Gastroesophageal sphincter (tissue), 3 donors: Measurements from ENCODE around the gene PDXK.

ENCODE experiments used
- POLR2AphosphoS5 ChIP-seq: sonication (generic); formaldehyde crosslinking; IDR thresholded peaks from one replicate; pipeline ENCODE4 v1.6.1; 2017; ENCODE audit warnings: antibody characterized with exemption
- TF ChIP-seq, protein P1 (sequence below), 4 experiments: fragments of 200-600 bp in 2 of 4; fragments of 450-650 bp in 2 of 4; sonication (generic) in 1 of 4; IDR thresholded peaks; one replicate each; pipeline ENCODE4 v1.5.1; 2017 to 2019; ENCODE audit warnings: antibody characterized with exemption in 4 of 4, mild to moderate bottlenecking in 2 of 4, moderate library complexity in 2 of 4

DNA sequence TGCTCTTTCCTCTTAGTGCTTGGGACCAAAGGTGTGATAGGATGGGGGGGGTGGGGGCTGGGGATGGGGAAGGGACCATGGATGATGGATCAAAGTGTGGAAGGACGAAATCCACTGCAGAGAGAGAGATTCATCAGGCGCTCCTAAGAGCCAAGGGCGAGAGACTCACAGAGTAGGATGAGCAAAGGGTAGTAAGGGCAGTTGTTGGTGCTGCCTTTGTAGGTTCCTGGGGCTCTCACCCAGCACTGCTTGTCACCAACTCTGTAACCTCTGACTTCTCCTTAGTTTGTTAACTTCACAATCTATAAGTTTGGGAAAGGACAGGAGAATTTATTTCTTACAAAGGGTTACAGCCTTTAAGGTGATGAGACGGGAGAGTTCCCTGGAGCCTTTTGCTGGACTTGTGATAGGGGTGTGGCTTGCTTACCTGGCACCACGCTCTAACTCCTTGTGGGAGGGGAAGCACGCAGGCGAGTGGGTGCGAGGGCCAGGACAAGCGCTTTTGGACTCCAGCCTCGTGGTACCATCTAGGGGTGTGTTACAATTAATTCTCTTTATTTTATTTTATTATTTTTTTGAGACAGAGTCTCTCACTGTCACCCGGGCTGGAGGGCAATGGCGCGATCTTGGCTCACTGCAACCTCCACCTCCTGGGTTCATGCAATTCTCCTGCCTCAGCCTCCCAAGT is 1.6 kb upstream of the PDXK start:
- no peak for TF ChIP-seq POLR2AphosphoS5
- TF ChIP-seq, protein P1, sequence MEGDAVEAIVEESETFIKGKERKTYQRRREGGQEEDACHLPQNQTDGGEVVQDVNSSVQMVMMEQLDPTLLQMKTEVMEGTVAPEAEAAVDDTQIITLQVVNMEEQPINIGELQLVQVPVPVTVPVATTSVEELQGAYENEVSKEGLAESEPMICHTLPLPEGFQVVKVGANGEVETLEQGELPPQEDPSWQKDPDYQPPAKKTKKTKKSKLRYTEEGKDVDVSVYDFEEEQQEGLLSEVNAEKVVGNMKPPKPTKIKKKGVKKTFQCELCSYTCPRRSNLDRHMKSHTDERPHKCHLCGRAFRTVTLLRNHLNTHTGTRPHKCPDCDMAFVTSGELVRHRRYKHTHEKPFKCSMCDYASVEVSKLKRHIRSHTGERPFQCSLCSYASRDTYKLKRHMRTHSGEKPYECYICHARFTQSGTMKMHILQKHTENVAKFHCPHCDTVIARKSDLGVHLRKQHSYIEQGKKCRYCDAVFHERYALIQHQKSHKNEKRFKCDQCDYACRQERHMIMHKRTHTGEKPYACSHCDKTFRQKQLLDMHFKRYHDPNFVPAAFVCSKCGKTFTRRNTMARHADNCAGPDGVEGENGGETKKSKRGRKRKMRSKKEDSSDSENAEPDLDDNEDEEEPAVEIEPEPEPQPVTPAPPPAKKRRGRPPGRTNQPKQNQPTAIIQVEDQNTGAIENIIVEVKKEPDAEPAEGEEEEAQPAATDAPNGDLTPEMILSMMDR (IDR thresholded peaks at IDR 0.05): no peak
